DND-41 (cell line): ENCODE results near the gene KRTAP10-7.

Experiments used
- EZH2 ChIP-seq: IDR thresholded peaks from 3 replicates; pipeline ENCODE4 v1.6.1; 2012; ENCODE audit warnings: borderline replicate concordance, low read depth, mild to moderate bottlenecking, moderate library complexity, low read length, inconsistent platforms; ENCODE audit not compliant: severe bottlenecking
- TF ChIP-seq, protein P1 (sequence below): IDR thresholded peaks from 2 replicates; pipeline ENCODE4 v1.5.1; 2012; ENCODE audit warnings: borderline replicate concordance, low read length, moderate library complexity, mild to moderate bottlenecking; ENCODE audit not compliant: poor library complexity, severe bottlenecking; ENCODE audit errors: extremely low read depth

DNA sequence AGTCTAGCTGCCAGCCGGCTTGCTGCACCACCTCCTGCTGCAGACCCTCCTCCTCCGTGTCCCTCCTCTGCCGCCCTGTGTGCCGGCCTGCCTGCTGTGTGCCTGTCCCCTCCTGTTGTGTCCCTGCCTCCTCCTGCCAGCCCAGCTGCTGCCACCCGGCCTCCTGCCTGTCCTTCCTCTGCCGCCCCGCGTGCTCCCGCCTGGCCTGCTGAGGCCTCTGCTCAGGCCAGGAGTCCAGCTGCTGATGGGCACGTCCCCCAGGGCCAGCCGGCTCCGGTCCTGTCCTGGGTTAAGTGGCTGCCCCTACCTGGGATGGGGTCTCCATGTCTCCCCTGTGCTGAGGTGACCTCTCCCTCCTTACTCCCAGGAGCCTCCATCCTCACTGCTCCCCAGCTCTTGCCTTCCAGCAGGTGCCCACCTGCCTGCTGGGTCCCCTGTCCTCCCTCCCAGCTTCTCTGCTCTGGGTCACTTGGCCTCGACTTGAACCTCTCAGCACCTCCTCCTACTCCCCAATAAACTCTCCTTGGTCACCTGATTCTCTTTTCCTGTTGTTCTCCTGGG lies 12.4 kb downstream of the KRTAP10-7 start:
- TF ChIP-seq, protein P1, sequence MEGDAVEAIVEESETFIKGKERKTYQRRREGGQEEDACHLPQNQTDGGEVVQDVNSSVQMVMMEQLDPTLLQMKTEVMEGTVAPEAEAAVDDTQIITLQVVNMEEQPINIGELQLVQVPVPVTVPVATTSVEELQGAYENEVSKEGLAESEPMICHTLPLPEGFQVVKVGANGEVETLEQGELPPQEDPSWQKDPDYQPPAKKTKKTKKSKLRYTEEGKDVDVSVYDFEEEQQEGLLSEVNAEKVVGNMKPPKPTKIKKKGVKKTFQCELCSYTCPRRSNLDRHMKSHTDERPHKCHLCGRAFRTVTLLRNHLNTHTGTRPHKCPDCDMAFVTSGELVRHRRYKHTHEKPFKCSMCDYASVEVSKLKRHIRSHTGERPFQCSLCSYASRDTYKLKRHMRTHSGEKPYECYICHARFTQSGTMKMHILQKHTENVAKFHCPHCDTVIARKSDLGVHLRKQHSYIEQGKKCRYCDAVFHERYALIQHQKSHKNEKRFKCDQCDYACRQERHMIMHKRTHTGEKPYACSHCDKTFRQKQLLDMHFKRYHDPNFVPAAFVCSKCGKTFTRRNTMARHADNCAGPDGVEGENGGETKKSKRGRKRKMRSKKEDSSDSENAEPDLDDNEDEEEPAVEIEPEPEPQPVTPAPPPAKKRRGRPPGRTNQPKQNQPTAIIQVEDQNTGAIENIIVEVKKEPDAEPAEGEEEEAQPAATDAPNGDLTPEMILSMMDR, result no peak
- no peak for TF ChIP-seq EZH2
